K562 (cell line): ENCODE data around the gene MAP2K6. TPM values are rescaled to one million over a fixed set of nuclear protein-coding genes. Genes with fewer than 3 reads are reported as not detected.

Experiments used
- ATAC-seq: fragments of 200-7000 bp; cut with Tn5 transposase; 3 replicates; pipeline ENCODE4 v1.9.1; 2020; ENCODE audit warnings: moderate library complexity
- BruUV-seq: library from RNA; stranded (reverse); fragments of 400-500 nt; replicated peaks from 2 replicates; lab custom pipeline; 2021; lab: Mats Ljungman, UMichigan
- CTCF ChIA-PET: fragments of 300-600 bp; formaldehyde crosslinking; extraction: SDS; loops from one replicate; lab custom pipeline; 2021; ENCODE audit warnings: low intra/inter-chr PET ratio; lab: Yijun Ruan, JAX
- POLR2A ChIA-PET: fragments of 300-600, 350-650 bp; sonication (Branson Sonifier 250); formaldehyde crosslinking; extraction: SDS; loops from one replicate; lab custom pipeline; 2021; ENCODE audit warnings: antibody characterized with exemption, inconsistent platforms; lab: Yijun Ruan, JAX
- DNase-seq, 4 experiments: peaks; one replicate each; pipeline versions ENCODE4 v3.0.0 to v3.0.0-alpha.2; 2011 to 2018; ENCODE audit warnings: low spot score in 3 of 4, mixed read lengths in 3 of 4; ENCODE audit errors: extremely low read depth in 1 of 4
- FAIRE-seq: peaks from 2 replicates; lab custom pipeline; 2011; peaks lifted over from hg19 to GRCh38; lab: Jason Lieb, UNC
- H2AFZ ChIP-seq: 2 replicates; pipeline ENCODE4 v1.6.0; 2011; ENCODE audit warnings: low read depth, low read length, control low read depth, inconsistent platforms
- H3K27ac ChIP-seq: fragments of 200-600 bp; 3 replicates; pipeline ENCODE4 v1.8.0; 2011; ENCODE audit warnings: low read depth, mild to moderate bottlenecking, control low read depth, inconsistent platforms, low read length, moderate library complexity, mixed read lengths; ENCODE audit errors: extremely low read depth
- H3K27me3 ChIP-seq, 2 experiments: fragments of 300-600 bp in 1 of 2; 2 replicates in 1 of 2; 3 replicates in 1 of 2; pipeline versions ENCODE4 v1.6.0 to v1.8.0; 2011; ENCODE audit warnings: inconsistent platforms in 2 of 2, low read length in 2 of 2, mild to moderate bottlenecking in 1 of 2, mixed read lengths in 1 of 2, moderate library complexity in 1 of 2; ENCODE audit not compliant: control insufficient read depth in 2 of 2, insufficient read depth in 2 of 2
- H3K36me3 ChIP-seq: fragments of 300-600 bp; 3 replicates; pipeline ENCODE4 v1.8.0; 2011; ENCODE audit warnings: mild to moderate bottlenecking, low read length, inconsistent platforms; ENCODE audit not compliant: control insufficient read depth, insufficient read depth
- H3K4me1 ChIP-seq, 2 experiments: fragments of 200-600 bp in 1 of 2; replicated peaks in 1 of 2; 2 replicates in 1 of 2; 3 replicates in 1 of 2; pipeline versions ENCODE4 v1.5.1 to v1.8.0; 2011; ENCODE audit warnings: inconsistent platforms in 2 of 2, low read length in 2 of 2, mild to moderate bottlenecking in 1 of 2, mixed read lengths in 1 of 2, moderate library complexity in 1 of 2; ENCODE audit not compliant: control insufficient read depth in 2 of 2, insufficient read depth in 2 of 2
- H3K4me2 ChIP-seq: 2 replicates; pipeline ENCODE4 v1.6.1; 2011; ENCODE audit warnings: low read length, control low read depth, inconsistent platforms, mixed read lengths; ENCODE audit not compliant: insufficient read depth
- H3K4me3 ChIP-seq: fragments of 200-600 bp; sonication (generic), shearing (Covaris generic); 2 replicates; pipeline ENCODE4 v1.5.1; 2016; ENCODE audit warnings: control low read depth, inconsistent platforms
- H3K79me2 ChIP-seq: fragments of 200-600 bp; 3 replicates; pipeline ENCODE4 v1.8.0; 2011; ENCODE audit warnings: low read length, inconsistent platforms; ENCODE audit not compliant: control insufficient read depth, insufficient read depth
- H3K9ac ChIP-seq, 2 experiments: 2 replicates each; pipeline versions ENCODE4 v1.6.0 to v1.6.1; 2011; ENCODE audit warnings: low read depth in 2 of 2, low read length in 2 of 2, control low read depth in 1 of 2, inconsistent platforms in 1 of 2, mild to moderate bottlenecking in 1 of 2, mixed read lengths in 1 of 2; ENCODE audit not compliant: insufficient read depth in 1 of 2
- H3K9me1 ChIP-seq: one replicate; pipeline ENCODE4 v1.6.0; 2011; ENCODE audit warnings: inconsistent platforms, mild to moderate bottlenecking, low read length, moderate library complexity; ENCODE audit not compliant: control insufficient read depth, insufficient read depth
- H3K9me3 ChIP-seq: replicated peaks from 2 replicates; pipeline ENCODE4 v1.5.1; 2011; ENCODE audit warnings: low read depth, low read length, inconsistent platforms; ENCODE audit not compliant: control insufficient read depth, insufficient read depth
- H4K20me1 ChIP-seq: replicated peaks from 2 replicates; pipeline ENCODE4 v1.6.1; 2011; ENCODE audit warnings: low read length, inconsistent platforms, mixed read lengths; ENCODE audit not compliant: control insufficient read depth, insufficient read depth
- BRF1 ChIP-seq: IDR thresholded peaks from 3 replicates; pipeline ENCODE4 v1.6.1; 2011; ENCODE audit warnings: borderline replicate concordance, mild to moderate bottlenecking; ENCODE audit not compliant: insufficient read length; ENCODE audit errors: extremely low read depth
- FUS ChIP-seq: fragments of 200-400 bp; formaldehyde crosslinking; optimal IDR thresholded peaks from 2 replicates; pipeline ENCODE3; 2017; ENCODE audit warnings: low read depth, low read length
- HNRNPLL ChIP-seq: fragments of 200-400 bp; formaldehyde crosslinking; IDR thresholded peaks from 2 replicates; pipeline ENCODE4 v1.6.1; 2017; ENCODE audit warnings: low read length, low read depth, mild to moderate bottlenecking; ENCODE audit not compliant: poor library complexity, severe bottlenecking
- KLF13 ChIP-seq: fragments of 450-650 bp; IDR thresholded peaks from 2 replicates; pipeline ENCODE4 v1.6.1; 2016; ENCODE audit warnings: missing genetic modification characterization, low read depth, mild to moderate bottlenecking, missing compliant biosample characterization, moderate library complexity, borderline replicate concordance
- MITF ChIP-seq: IDR thresholded peaks from 2 replicates; pipeline ENCODE4 v1.6.1; 2014; ENCODE audit warnings: antibody characterized with exemption
- SP2 ChIP-seq: IDR thresholded peaks from 2 replicates; pipeline ENCODE4 v1.6.1; 2011; ENCODE audit warnings: mild to moderate bottlenecking, low read depth, low read length, moderate library complexity; ENCODE audit not compliant: poor library complexity, severe bottlenecking; ENCODE audit errors: extremely low read depth
- SREBF2 ChIP-seq: sonication (generic); formaldehyde crosslinking; IDR thresholded peaks from 2 replicates; pipeline ENCODE4 v1.4.0; 2020; ENCODE audit warnings: mild to moderate bottlenecking, missing genetic modification reagents
- ZNF408 ChIP-seq: fragments of 250-450 bp; sonication (Bioruptor Pico); IDR thresholded peaks from 2 replicates; pipeline ENCODE4 v1.4.0; 2020; ENCODE audit warnings: low read depth, mild to moderate bottlenecking, moderate library complexity
- ZNF766 ChIP-seq: fragments of 200-800 bp; sonication (Bioruptor generic); conservative IDR thresholded peaks from 2 replicates; pipeline ENCODE4 v1.6.1; 2016; ENCODE audit warnings: missing genetic modification characterization, missing compliant biosample characterization
- WGBS: fragments of 100-300 bp; shearing (Covaris generic); methylation state at CpG from one replicate; pipeline ENCODE4 v1.1.6; 2016; ENCODE audit warnings: low coverage, mixed read lengths; ENCODE audit not compliant: insufficient coverage; ENCODE audit errors: missing lambda C conversion rate; 5-methylcytosine and 5-hydroxymethylcytosine counted together
- in situ Hi-C: fragments of 300-500 bp; cut with MboI; formaldehyde crosslinking; loops from 4 replicates; pipeline ENCODE4 v1.15.0; 2018; ENCODE audit warnings: inconsistent platforms, mixed read lengths
- intact Hi-C: fragments of 100-400 bp; cut with micrococcal nuclease; formaldehyde crosslinking; loops from 2 replicates; pipeline ENCODE4 v1.14.2; 2022
- polyA plus RNA-seq, 8 experiments: library from polyadenylated mRNA; depleted of rRNA in 4 of 8; stranded (reverse) in 5 of 8; unstranded in 3 of 8; fragments of >200 nt; fragmentation: Nextera tagmentation in 2 of 8; fragmentation: Illumina TruSeq in 1 of 8; extraction: Ambion mirVana in 2 of 8; extraction: Trizol in 1 of 8; gene quantifications; 2 replicates each; pipeline versions ENCODE4 v1.2.1 to v1.2.3, GENCODE V29; 2011 to 2014; ENCODE audit warnings: inconsistent platforms in 1 of 8, missing spikeins in 1 of 8
- total RNA-seq, 7 experiments: library from RNA; depleted of rRNA in 6 of 7; stranded (reverse); fragments of >200 nt in 6 of 7; fragmentation: Illumina TruSeq in 2 of 7; extraction: Trizol in 2 of 7; gene quantifications; 2 replicates each; pipeline versions ENCODE4 v1.2.1 to v1.2.3, GENCODE V29; 2011 to 2021; ENCODE audit warnings: low replicate concordance in 1 of 7
- TF ChIP-seq, protein P1 (sequence below): sonication (generic); formaldehyde crosslinking; IDR thresholded peaks from 2 replicates; pipeline ENCODE4 v1.8.0; 2023; ENCODE audit warnings: mild to moderate bottlenecking, missing genetic modification reagents
- TF ChIP-seq, protein P2 (sequence below), 2 experiments: IDR thresholded peaks in 1 of 2; conservative IDR thresholded peaks in 1 of 2; 2 replicates each; pipeline ENCODE4 v1.6.1; 2016; ENCODE audit warnings: low read depth in 2 of 2, mild to moderate bottlenecking in 1 of 2, missing compliant biosample characterization in 1 of 2, missing genetic modification characterization in 1 of 2, moderate library complexity in 1 of 2
- TF ChIP-seq, protein P3 (sequence below): fragments of 250-450 bp; sonication (Bioruptor Pico); IDR thresholded peaks from 2 replicates; pipeline ENCODE4 v1.4.0; 2020; ENCODE audit warnings: mild to moderate bottlenecking, moderate library complexity

The MAP2K6 gene
- total and polyA plus RNA-seq, 9 of the 15 experiments (the other 6 are each of a cell fraction or from before 2014, with no cell fraction given), result 0.07 to 0.13 TPM; not detected in 7

- Histone ChIP-seq H3K9me3 (no peaks in the 10 kb centered on the region), H3K27ac (no peak overlapping the region), H3K9ac (no peak overlapping the region), H2AFZ (no peak overlapping the region), H4K20me1 (no peaks in the 10 kb centered on the region), H3K79me2 (no peaks in the 10 kb centered on the region), H3K4me3 (no peak overlapping the region), H3K27me3 (no peaks in the 10 kb centered on the region), H3K9me1 (no peaks in the 10 kb centered on the region), H3K4me1 (no peaks in the 10 kb centered on the region), H3K36me3 (no peaks in the 10 kb centered on the region), H3K4me2 (no peak overlapping the region)
- FAIRE-seq, result no peak
- 0% methylated on average over 5 of the region's 5 CpGs for WGBS
- BruUV-seq, result no TSS peak
- in situ Hi-C loops (no loop called here), intact Hi-C loops (no loop called here)
- POLR2A ChIA-PET, result no interaction called here
- CTCF ChIA-PET, result no interaction called here
- no peak for ATAC-seq
- no peak for DNase-seq
- no peak for TF ChIP-seq KLF13 (tag)
- TF ChIP-seq, protein P1, sequence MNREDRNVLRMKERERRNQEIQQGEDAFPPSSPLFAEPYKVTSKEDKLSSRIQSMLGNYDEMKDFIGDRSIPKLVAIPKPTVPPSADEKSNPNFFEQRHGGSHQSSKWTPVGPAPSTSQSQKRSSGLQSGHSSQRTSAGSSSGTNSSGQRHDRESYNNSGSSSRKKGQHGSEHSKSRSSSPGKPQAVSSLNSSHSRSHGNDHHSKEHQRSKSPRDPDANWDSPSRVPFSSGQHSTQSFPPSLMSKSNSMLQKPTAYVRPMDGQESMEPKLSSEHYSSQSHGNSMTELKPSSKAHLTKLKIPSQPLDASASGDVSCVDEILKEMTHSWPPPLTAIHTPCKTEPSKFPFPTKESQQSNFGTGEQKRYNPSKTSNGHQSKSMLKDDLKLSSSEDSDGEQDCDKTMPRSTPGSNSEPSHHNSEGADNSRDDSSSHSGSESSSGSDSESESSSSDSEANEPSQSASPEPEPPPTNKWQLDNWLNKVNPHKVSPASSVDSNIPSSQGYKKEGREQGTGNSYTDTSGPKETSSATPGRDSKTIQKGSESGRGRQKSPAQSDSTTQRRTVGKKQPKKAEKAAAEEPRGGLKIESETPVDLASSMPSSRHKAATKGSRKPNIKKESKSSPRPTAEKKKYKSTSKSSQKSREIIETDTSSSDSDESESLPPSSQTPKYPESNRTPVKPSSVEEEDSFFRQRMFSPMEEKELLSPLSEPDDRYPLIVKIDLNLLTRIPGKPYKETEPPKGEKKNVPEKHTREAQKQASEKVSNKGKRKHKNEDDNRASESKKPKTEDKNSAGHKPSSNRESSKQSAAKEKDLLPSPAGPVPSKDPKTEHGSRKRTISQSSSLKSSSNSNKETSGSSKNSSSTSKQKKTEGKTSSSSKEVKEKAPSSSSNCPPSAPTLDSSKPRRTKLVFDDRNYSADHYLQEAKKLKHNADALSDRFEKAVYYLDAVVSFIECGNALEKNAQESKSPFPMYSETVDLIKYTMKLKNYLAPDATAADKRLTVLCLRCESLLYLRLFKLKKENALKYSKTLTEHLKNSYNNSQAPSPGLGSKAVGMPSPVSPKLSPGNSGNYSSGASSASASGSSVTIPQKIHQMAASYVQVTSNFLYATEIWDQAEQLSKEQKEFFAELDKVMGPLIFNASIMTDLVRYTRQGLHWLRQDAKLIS (CRISPR knock-in tag), result no peak
- no peak for TF ChIP-seq FUS
- TF ChIP-seq HNRNPLL, result no peak
- TF ChIP-seq BRF1, result no peak
- no peak for TF ChIP-seq SREBF2
- no peak for TF ChIP-seq SP2
- TF ChIP-seq, protein P2, sequence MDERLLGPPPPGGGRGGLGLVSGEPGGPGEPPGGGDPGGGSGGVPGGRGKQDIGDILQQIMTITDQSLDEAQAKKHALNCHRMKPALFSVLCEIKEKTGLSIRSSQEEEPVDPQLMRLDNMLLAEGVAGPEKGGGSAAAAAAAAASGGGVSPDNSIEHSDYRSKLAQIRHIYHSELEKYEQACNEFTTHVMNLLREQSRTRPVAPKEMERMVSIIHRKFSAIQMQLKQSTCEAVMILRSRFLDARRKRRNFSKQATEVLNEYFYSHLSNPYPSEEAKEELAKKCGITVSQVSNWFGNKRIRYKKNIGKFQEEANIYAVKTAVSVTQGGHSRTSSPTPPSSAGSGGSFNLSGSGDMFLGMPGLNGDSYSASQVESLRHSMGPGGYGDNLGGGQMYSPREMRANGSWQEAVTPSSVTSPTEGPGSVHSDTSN (CRISPR knock-in tag; IDR thresholded peaks at IDR 0.05; ENCODE audit: low read depth), result no peak
- TF ChIP-seq, protein P2 (tag; conservative IDR thresholded peaks at IDR 0.05; ENCODE audit: low read depth), result no peak
- no peak for TF ChIP-seq ZNF408 (CRISPR knock-in tag)
- TF ChIP-seq MITF, result no peak
- no peak for TF ChIP-seq ZNF766 (CRISPR knock-in tag)
- TF ChIP-seq, protein P3, sequence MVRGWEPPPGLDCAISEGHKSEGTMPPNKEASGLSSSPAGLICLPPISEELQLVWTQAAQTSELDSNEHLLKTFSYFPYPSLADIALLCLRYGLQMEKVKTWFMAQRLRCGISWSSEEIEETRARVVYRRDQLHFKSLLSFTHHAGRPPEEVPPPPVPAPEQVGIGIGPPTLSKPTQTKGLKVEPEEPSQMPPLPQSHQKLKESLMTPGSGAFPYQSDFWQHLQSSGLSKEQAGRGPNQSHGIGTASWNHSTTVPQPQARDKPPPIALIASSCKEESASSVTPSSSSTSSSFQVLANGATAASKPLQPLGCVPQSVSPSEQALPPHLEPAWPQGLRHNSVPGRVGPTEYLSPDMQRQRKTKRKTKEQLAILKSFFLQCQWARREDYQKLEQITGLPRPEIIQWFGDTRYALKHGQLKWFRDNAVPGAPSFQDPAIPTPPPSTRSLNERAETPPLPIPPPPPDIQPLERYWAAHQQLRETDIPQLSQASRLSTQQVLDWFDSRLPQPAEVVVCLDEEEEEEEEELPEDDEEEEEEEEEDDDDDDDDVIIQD (CRISPR knock-in tag), result no peak
Observed at GRCh38 chr17:69468207-69468606, 53.7 kb downstream of the MAP2K6 start.
